A549 treated with AZD9567 at 1 μM for 4 hours (cell line): ENCODE results near the gene UTP4. TPM values are rescaled to one million over a fixed set of nuclear protein-coding genes. Genes with fewer than 3 reads are reported as not detected.

Experiments
- total RNA-seq: library from RNA; stranded (reverse); fragments of 200-300 nt; extraction: Qiagen RNA extraction; gene quantifications from 5 replicates; pipeline ENCODE4 v1.2.3, GENCODE V29; 2022; ENCODE audit not compliant: insufficient read depth

Gene UTP4
- 79.9 to 92.4 TPM (median 85.2 TPM) in 5 replicates for total RNA-seq

GRCh38 chr16:69132424-69133252 is at the start of gene UTP4, which contains the start of gene CHTF8:
Gene UTP4, plus strand, starts transcription at chr16:69132649. Its CDS starts 811 bp downstream, at chr16:69133460.
Gene CHTF8, minus strand, starts transcription at chr16:69132588. Its CDS starts 11,130 bp downstream, at chr16:69121458.

GRCh38 chr16:69105501-69106361 is 26.7 kb upstream of the UTP4 start, which contains the start of gene HAS3:
Gene HAS3, plus strand, starts transcription at chr16:69105653. Its CDS starts 3,743 bp downstream, at chr16:69109396.

DNA sequence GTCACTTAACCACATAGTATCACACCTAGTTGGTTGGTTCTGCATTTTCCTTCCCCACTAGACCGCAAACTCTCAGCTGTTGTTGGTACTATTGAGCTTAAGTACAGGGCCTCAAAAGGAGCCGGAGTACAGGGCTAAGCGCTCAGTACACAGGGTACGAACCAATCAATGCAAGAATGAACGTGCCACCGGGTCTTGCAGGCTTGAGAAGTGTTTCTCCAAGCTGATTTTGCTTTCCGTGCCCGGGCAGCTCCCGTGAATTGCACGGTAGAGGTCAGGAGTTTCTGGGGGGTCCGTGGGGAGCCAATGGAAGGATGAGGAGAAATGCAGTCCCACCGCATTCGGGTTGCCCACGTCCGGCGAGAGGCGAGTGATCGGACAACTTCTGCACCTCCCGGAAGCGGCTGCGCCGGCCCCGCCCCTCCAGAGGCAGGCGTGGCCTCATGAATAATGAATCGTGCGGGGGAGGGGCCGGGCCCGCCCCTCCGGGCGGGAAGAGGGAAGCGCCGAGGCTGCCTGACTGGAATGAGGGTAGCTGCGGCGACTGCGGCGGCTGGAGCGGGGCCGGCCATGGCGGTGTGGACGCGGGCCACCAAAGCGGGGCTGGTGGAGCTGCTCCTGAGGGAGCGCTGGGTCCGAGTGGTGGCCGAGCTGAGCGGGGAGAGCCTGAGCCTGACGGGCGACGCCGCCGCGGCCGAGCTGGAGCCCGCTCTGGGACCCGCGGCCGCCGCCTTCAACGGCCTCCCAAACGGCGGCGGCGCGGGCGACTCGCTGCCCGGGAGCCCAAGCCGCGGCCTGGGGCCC is 54.4 kb downstream of the UTP4 start, which contains the start of gene SNTB2:
SNTB2 (plus strand) TSS at position 523 of the 804 bp plus-strand sequence; CDS start at position 526, 3 bp downstream.

Other genes starting within 250 kb of the UTP4 start
- gene HAS3, start 27.0 kb upstream of the UTP4 start, total RNA-seq: 33.2 to 45.6 TPM (median 36.3 TPM) in 5 replicates
- gene CHTF8, start 61 bp upstream of the UTP4 start, total RNA-seq: 130 to 167 TPM (median 131 TPM) in 5 replicates
- gene SNTB2, start 54.5 kb downstream of the UTP4 start, total RNA-seq: 5.8 to 8.1 TPM (median 7.7 TPM) in 5 replicates
- 31.3 to 34.7 TPM (median 34.0 TPM) in 5 replicates for gene VPS4A, start 178.7 kb downstream of the UTP4 start, total RNA-seq
- 26.1 to 43.4 TPM (median 40.4 TPM) in 5 replicates for gene PDF, start 197.9 kb downstream of the UTP4 start, total RNA-seq
- gene COG8, start 206.9 kb downstream of the UTP4 start, total RNA-seq: 19.6 to 28.2 TPM (median 26.4 TPM) in 5 replicates
- 54.0 to 62.3 TPM (median 58.0 TPM) in 5 replicates for gene NIP7, start 207.1 kb downstream of the UTP4 start, total RNA-seq
- gene TMED6, start 219.1 kb downstream of the UTP4 start, total RNA-seq: 0.09 TPM in 1 of 5 replicates, not detected in the others